T-helper 22 cell (primary cell): Measurements from ENCODE around the gene SYNE4.

ENCODE experiments used
- DNase-seq: peaks from one replicate; pipeline ENCODE4 v3.0.0-alpha.2; 2020; ENCODE audit warnings: low read depth

SYNE4 gene

GRCh38 chr19:35955881-35956634 lies 52.6 kb downstream of the SYNE4 start:
- no peak for DNase-seq
